HG03558 (cell line): ENCODE data around the gene ZBTB14.

Experiments used
- ATAC-seq: cut with Tn5 transposase; IDR thresholded peaks from one replicate; pipeline ENCODE4 v1.9.1; 2021; ENCODE audit warnings: moderate number of reproducible peaks; ENCODE audit not compliant: unreplicated experiment; ENCODE audit errors: extremely low read depth

The ZBTB14 gene

DNA sequence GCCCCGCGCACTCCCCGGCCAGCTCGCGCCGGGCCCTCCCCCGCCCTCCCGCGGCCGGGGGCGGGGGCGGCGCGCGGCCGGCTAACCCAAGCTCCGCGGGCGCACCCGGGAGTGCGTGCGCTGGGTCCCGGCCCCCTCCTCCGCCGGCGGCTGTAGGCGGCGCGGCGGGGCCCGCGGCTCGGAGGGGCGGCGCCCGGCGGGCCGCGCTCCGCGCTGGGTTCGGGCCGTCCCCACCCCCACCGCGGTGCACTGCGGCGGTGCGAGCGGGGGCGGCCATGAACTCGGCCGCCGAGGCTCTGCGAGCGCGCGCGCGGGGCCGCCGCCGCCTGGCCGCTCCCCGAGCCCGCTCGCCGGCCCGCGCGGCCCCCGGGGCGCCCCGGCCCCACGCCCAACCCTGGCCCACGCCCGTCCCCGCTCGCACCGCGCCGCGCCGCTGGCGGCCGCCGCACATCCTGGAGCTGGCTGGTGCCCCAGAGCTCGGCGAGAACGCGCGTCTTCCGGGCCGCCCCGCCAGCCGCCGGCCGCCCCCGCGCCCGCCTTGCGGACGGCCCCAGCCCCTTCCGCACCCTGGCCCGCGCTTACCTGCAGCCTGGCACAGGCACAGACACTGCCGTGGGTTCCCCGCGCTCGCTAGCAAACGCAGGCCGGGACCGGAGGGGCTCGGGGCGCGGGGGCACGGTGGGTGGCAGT lies at the start of gene ZBTB14:
Gene ZBTB14, minus strand, starts transcription at position 496 of the 690 bp plus-strand sequence. CDS start 2,480 bp downstream, outside the sequence.
- ATAC-seq = peak; percentile 21

DNA sequence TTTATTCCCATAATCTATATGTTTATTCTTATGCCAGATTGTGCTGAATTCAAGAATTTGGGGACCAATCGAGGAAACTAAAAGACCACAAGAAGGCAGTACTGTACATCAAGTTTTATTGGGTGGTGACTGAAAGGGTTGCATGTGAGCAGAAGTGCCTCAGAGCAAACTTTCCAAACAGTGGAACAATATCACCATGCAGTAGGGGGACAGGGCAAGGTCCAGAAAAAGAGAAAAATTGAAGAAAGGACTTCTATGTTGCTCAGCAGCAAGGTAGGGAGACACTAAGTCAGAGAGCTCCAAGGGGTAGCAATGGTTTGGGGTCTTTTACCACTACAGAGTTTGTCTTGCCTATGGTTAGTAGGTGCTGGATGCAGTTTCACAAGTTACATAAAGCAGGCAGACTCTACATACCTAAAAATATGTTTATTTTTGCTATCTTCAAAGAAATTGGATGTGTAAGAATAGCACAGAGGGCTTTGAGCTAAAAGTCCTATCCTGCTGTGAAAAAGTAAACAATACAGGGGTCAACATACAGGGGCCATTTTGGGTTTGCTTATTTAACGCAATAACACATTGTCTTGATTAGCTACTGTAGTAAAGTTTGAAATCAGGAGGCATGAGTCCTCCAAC lies 43.8 kb upstream of the ZBTB14 start:
- no peak for ATAC-seq

DNA sequence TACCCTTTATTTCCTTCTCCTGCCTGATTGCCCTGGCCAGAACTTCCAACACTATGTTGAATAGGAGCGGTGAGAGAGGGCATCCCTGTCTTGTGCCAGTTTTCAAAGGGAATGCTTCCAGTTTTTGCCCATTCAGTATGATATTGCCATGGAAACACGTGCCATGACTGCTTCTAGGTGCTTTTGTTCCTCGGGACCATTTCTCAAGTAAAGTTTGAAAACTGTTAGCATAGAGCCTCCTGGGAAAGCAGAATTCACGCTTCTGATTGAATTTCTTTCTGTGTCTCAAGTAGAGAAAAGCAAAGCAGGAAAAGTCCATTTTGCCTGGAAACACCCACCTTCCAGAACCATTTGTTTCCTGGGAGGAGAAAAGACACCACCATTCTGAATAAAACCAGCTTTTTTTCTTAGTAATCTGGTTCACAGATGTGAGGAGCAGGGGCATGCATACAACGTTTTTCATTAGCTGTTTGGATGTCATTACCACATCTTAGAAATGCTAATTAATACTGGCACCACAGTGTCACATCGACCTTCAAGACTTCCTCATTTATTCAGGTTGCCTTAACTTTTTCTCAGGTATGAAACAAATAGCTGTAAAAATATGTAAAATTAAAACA lies 39.0 kb upstream of the ZBTB14 start:
- no peak for ATAC-seq

DNA sequence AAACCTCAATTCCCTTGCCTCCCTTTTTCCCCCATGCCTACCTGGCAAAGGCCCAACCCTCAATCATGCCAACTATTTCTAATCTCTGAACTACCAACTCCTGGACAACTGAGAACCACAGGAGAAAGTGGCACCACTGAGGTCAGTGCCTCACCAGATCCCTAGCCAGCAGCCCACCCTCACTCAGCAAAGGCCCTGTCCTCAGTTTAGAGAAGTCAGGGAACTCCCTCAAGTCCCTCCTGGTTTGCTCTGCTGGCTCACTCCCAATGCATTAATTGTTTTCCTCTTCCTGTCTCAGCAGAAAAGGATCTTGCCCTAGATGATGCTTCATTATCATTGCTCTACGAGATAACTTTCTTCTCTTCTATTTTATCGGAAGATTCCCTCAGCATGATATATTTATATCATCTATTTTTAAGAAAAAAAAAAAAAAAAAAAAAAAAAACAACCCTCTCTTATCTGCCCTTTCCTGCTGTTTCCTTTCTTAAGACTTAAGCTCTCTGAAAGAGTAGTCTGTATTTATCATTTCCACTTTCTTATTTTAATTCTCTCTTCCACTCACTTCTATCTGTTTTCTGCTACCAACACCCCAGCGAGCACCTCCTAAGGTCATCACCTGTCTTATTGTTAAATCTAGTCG lies 22.7 kb upstream of the ZBTB14 start:
- no peak for ATAC-seq

- ATAC-seq = no peak
Observed at GRCh38 chr18:5317186-5317585, 21.7 kb upstream of the ZBTB14 start.

GRCh38 chr18:5315838-5316237 lies 20.3 kb upstream of the ZBTB14 start:
- no peak for ATAC-seq

DNA sequence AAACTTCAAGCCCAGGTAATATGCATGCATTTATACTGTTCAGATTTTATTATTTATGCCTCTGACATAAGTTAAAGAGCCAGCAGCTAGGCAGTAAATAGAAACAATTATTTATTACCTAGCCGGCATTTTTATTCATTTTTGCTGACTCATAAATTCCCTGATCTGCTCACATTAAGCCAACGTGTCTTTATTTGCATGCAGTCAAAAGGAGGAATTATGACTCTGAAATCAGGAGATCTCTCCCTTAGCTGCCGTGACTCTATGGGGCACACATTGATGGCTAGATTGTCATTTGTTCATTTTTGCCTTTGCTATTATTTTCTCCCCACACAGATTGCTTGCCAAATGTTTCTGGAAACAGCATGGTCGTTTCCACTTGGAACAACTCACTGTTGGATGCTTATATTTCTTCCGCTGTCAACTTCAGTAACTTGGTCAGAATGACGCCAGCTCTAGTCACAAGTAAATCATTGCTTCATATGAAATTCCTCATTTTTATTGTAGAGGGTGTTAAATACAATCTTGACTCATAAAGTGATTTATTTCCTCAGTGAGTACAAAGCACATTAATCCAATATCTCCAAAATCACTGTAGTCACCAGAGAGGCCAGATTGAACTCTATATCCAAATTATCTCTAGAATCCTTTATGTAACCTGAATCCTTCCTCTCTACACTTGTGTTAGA lies 15.9 kb upstream of the ZBTB14 start:
- no peak for ATAC-seq

DNA sequence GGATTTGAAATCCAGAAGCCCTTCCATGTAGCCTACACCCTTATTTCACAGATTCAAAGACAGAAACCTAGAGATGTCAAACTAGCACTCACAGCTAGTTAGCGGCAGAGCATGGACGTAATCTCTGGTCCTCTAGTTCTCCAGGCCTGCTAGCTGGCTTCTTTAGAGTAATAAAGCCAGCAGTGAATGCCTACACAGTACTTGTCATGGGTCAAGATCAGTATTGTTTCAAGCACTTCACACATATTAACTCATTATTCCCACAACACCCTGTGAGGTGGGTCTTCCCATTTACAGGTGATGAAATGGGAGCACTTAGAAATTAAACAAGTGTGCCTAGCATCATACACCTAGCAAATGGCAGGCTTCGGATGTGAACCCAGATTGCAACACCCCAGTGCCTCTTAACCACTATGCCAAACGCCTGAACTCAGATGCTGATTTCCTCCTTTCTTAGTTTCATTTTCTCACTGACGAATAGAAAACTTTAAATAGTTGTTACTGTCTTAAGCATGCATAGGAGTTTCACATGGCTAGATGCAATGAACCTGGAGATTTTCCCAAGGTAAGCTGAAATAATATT lies 14.5 kb upstream of the ZBTB14 start:
- ATAC-seq = peak; percentile 79

- no peak for ATAC-seq
Observed at GRCh38 chr18:5305835-5306234, 10.3 kb upstream of the ZBTB14 start.

- no peak for ATAC-seq
Observed at GRCh38 chr18:5304232-5304631, 8.7 kb upstream of the ZBTB14 start.

DNA sequence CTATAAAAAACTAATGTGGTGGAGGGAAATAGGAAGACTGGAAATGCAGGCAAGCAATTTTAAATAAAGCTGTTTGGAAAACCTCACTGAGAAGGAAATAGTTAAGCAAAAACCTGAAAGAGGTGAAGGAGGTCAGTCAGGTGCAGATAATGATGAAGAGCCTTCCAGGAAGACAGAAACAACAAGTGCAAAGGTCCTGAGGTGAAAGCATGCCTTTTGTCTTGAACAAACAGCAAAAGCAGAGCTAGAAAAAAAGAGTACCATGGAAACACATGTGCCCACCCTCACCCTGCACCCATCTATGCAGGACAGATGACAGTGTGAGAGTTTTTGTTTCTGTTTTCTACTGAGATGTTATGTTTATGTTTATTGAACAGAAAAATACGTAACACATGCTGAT lies 8.1 kb upstream of the ZBTB14 start:
- no peak for ATAC-seq

GRCh38 chr18:5302606-5303005 lies 7.1 kb upstream of the ZBTB14 start:
- no peak for ATAC-seq

DNA sequence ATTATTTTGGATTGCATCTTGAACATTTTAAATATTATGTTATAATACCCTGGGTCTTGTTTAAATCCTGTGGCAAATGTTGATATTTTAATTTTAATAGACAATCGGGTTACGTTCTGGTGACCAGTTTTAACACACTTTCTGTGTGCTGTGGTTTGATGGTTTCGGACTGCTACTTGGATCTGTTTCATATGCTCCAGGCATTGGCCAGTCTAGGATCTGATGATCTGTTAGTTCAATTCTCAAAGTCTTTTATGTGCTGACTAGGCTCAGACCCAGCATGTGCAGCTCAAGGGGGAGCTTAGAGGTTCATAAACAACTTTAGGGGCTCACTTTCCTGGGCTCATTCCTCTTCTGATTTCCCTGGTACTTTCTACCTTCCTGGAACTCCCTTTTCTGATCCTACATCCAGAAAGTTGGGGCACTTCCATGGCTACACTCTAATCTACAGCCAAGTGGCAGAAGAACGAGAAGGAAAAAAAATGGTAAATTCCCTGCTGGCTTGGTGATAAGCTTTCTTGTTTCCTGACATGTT lies 5.0 kb upstream of the ZBTB14 start:
- ATAC-seq = no peak

DNA sequence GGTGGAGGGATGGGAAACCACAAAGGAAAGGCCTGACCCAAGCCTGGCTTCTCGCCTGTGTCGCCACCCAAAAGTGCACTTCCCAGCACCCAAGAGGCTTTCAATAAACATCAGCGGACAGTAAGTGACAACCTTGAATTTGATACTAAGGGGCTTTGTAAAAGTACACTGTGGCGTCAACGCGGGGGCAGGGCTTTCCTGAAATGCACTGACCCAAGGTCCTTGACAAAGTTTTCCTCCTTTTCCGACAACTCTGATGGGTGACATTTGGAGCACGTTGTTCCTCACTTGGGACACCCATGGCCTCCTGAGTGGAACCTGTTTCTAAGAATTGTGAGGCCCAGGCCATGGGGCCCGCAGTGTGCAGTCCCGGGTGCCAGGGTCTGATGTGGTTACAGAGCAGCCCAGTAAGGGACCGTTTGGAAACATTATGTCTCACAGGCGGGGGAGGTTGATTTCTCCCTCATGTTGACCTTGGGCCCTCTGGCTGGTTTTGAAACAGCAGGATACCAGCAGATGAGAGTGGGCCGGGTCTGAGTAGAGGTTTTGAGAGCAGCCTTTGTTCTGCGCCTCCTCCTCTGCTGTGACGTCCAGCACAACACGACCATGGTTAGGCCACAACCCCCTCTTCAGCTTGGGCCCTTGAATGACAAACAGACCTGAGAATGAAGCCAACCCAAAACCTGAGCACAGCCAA lies 2.8 kb upstream of the ZBTB14 start:
- no peak for ATAC-seq

DNA sequence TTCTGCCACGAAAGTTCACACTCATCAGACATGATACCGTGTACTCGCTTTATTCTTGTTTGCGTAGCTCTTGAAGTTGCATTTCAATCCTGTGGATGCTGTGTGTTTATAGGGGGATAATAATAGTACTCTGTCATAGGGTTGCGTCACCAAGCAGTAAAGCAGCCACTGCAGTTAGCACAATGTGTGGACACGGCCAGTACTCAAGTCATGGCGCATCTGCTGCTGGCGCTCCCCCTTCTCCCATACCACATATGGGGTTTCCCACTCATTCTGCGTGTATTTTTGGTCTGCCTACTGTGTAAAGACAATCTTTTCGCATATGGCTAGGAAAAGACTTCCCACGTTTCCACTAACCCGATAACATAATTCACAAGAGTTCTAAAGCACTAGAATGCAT lies 2.1 kb upstream of the ZBTB14 start:
- no peak for ATAC-seq

DNA sequence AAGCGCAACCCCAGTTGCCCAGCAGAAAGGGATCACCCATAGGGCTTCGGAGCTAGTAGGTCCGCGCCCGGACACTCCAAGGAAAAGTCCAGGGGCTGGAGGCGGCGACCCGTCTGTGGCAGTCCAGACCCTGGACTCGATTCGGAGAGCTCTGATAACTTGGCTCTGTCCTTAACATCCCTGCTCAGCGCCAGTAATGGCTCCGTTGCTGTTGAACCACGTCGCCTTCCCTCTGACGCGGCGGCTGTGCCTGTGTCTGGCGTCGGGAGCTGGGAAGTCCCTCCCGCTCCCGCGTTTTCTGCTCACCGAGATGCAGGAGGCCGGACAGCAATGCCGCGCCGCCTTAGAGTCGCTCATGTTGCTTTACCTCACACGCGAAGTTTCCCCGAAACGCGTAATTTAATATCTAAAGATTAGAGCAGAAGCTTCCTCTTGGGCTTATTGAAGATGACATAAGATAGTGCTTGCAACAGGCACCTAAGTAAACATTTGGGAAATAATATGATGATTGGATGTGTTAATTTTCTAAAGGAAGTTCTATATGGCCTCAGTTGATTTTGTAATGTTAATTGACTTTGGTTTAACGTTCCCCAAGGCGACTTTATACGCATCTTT lies 1.3 kb upstream of the ZBTB14 start:
- peak; percentile 10 for ATAC-seq

- ATAC-seq = peak; percentile 44
Observed at GRCh38 chr18:5295981-5296705, 617 bp upstream of the ZBTB14 start.

- peak; percentile 18 for ATAC-seq
Observed at GRCh38 chr18:5294457-5295230, 882 bp downstream of the ZBTB14 start.
